ENCODE measurements around the gene ZC3H12C.

The ZC3H12C gene

DNA sequence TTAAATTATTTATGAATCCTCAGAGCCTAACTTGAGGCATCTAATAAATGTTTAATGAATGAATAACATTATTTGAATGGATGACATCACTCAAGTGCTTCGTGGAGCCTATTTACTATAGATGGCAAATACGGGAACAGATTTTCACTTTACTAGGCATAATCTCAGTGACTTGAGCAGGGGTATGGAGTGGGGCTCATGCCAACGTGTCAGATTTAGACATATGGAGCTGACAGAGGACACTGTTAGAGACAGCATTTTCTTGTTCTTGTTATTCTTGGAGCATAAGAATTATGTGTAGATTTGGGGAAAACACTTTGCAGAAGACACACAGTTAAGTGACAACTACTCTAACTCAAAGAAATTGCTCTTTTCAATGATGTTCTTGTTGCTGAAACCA is 124.7 kb downstream of the ZC3H12C start:
- TF ChIP-seq GATA2 (IDR thresholded peaks at IDR 0.05; ENCODE audit: low read depth, low read length) (no peak), GATA3 (IDR thresholded peaks at IDR 0.05; ENCODE audit: low read depth, low read length) (no peak)

DNA sequence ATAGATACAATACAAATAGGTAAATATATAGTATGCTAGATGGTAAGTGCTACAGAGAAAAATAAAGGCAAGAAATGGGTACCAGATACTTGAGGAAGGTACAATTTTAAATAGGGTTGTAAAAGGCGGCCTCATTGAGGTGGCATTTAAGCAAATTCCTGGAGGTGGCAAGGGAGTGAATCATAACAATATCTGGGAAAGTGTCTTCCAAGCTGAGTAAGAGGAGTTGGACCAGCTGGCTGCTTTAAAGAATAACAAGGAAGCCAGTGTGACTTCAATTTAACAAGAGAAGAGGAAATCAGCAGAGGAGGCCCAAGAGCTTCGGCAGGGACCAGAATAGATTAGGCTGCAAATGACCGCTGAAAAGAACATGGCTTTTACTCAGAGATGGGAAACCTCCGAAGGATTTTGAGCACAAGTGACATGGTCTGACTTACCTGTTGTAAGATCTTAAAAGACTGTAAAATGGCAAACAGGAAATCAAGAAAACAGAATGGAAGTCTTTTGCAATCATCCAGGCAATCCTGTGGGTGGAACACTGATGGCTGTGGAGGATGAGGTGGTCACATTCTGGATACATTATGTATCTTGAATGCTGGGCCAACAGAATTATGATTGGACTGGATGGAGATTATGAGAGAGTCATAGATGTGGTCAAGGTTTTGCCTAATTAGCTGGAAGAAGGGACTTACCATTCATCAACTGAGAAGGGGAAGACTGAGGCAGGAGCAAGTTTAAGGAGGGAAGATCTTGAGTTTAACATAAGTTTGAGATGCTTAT is 126.0 kb downstream of the ZC3H12C start:
- no peak for TF ChIP-seq GATA2 (IDR thresholded peaks at IDR 0.05; ENCODE audit: low read depth, low read length)
- TF ChIP-seq GATA3 (IDR thresholded peaks at IDR 0.05; ENCODE audit: low read depth, low read length), result no peak
